Lower leg skin (tissue), 4 donors: ENCODE measurements around the gene ASCC1. TPM values are rescaled to one million over a fixed set of nuclear protein-coding genes. Genes with fewer than 3 reads are reported as not detected.

Experiments used
- DNase-seq, 2 donors: peaks; one replicate each; pipeline ENCODE4 v3.0.0-alpha.2; 2019; ENCODE audit warnings: low spot score in 2 of 2
- H3K4me3 ChIP-seq: fragments of 200-600 bp; sonication (generic); 2 replicates; pipeline ENCODE4 v1.5.1; 2017; ENCODE audit warnings: mild to moderate bottlenecking, low read depth; ENCODE audit not compliant: poor library complexity, severe bottlenecking
- POLR2A ChIP-seq, 2 donors: fragments of 450-650 bp; IDR thresholded peaks; one replicate each; pipeline ENCODE4 v1.6.1; 2016 to 2017; ENCODE audit warnings: antibody characterized with exemption in 2 of 2, mild to moderate bottlenecking in 1 of 2, moderate library complexity in 1 of 2
- WGBS, 2 donors: methylation state at CpG; one replicate each; pipeline ENCODE4 v1.1.5; 2018; 5-methylcytosine and 5-hydroxymethylcytosine counted together
- intact Hi-C: fragments of 100-400 bp; cut with DNase I; formaldehyde crosslinking; loops from one replicate; pipeline ENCODE4 v1.15.0; 2023; ENCODE audit warnings: low total_unique reads
- total RNA-seq, 4 donors: library from RNA; depleted of rRNA; stranded (reverse); fragments of >200 nt; gene quantifications; one replicate each; pipeline ENCODE4 v1.1.0, GENCODE V29; 2016
- TF ChIP-seq, protein P1 (sequence below), 3 donors: fragments of 450-650 bp; IDR thresholded peaks; one replicate each; pipeline ENCODE4 v1.5.1; 2016; ENCODE audit warnings: antibody characterized with exemption in 3 of 3, mild to moderate bottlenecking in 3 of 3, moderate library complexity in 2 of 3

ASCC1 gene
- total RNA-seq, 4 donors from 2014 or later, result 17.7 to 33.3 (median 23.1) TPM

DNA sequence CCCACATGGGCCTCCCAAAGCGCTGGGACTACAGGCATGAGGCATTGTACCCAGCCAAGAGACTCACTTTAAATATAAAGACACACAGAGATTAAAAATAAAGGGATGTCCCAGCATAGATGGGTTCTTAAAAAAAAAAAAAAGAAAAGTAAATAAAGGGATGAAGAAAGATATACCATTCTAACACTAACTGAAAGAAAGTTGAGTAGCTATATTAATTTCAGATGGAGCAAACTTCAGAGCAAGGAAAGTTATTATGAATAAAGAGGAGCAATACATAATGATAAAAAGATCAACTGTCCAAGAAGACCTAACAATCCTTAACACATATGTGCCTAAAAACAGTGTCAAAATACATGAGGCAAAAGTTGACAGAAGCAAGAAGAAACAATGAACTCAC is 94.7 kb downstream of the ASCC1 start:
- no peak overlapping the region for H3K4me3 ChIP-seq
- intact Hi-C loops, result no loop called here
- 96% methylated on average over 1 of the region's 1 CpG for WGBS, 2 donors
- DNase-seq, result no peak
- TF ChIP-seq, protein P1, sequence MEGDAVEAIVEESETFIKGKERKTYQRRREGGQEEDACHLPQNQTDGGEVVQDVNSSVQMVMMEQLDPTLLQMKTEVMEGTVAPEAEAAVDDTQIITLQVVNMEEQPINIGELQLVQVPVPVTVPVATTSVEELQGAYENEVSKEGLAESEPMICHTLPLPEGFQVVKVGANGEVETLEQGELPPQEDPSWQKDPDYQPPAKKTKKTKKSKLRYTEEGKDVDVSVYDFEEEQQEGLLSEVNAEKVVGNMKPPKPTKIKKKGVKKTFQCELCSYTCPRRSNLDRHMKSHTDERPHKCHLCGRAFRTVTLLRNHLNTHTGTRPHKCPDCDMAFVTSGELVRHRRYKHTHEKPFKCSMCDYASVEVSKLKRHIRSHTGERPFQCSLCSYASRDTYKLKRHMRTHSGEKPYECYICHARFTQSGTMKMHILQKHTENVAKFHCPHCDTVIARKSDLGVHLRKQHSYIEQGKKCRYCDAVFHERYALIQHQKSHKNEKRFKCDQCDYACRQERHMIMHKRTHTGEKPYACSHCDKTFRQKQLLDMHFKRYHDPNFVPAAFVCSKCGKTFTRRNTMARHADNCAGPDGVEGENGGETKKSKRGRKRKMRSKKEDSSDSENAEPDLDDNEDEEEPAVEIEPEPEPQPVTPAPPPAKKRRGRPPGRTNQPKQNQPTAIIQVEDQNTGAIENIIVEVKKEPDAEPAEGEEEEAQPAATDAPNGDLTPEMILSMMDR (IDR thresholded peaks at IDR 0.05), result no peak
- no peak for TF ChIP-seq POLR2A (IDR thresholded peaks at IDR 0.05)

- 94 to 95% methylated on average over 2 of the region's 2 CpGs for WGBS, 2 donors
- TF ChIP-seq POLR2A (IDR thresholded peaks at IDR 0.05), result no peak
- TF ChIP-seq, protein P1 (IDR thresholded peaks at IDR 0.05), result no peak
- intact Hi-C loops, result no loop called here
- H3K4me3 ChIP-seq, result no peak overlapping the region
- DNase-seq, result no peak
These were observed 99.7 kb downstream of the ASCC1 start for GRCh38 chr10:72116372-72116771.

GRCh38 chr10:72114706-72115450 is 101.2 kb downstream of the ASCC1 start:
- TF ChIP-seq, protein P1 (IDR thresholded peaks at IDR 0.05), result no peak
- no peak for TF ChIP-seq POLR2A (IDR thresholded peaks at IDR 0.05)
- intact Hi-C loops, result no loop called here
- 58 to 71% methylated on average over 2 of the region's 2 CpGs for WGBS, 2 donors
- DNase-seq, result no peak
- no peak overlapping the region for H3K4me3 ChIP-seq

- TF ChIP-seq, protein P1 (IDR thresholded peaks at IDR 0.05), result no peak
- TF ChIP-seq POLR2A (IDR thresholded peaks at IDR 0.05), result no peak
- 83 to 91% methylated on average over 11 of the region's 11 CpGs for WGBS, 2 donors
- no peak overlapping the region for H3K4me3 ChIP-seq
- DNase-seq, result no peak
- intact Hi-C loops, result no loop called here
These were observed 105.2 kb downstream of the ASCC1 start for GRCh38 chr10:72110673-72111401.

DNA sequence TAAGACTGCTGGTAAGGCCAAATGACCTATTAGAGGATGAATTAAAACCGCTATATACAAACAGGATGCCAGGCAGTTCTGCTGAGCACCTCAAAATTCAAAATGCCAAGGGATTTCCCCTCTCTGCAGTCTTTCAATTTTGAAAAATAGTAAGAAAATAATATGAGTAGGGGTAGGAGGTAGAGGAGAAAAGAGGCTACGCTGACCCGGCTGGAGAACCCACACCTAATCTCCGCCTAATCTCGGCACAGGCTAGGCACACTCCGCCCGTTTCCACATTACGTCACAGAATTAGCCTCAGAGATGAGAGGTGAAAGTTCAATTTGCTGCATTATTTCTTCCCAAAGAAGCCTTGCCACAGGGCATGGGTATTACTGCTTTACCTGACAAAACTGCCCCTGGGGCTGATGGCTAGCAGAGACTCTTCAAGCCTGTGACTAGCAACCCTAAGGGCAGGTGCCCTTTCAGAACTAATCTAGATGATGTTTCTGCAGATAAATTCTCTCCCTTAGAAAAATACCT is 106.4 kb downstream of the ASCC1 start:
- TF ChIP-seq, protein P1 (IDR thresholded peaks at IDR 0.05), result no peak
- no peak for TF ChIP-seq POLR2A (IDR thresholded peaks at IDR 0.05)
- H3K4me3 ChIP-seq, result no peak overlapping the region
- intact Hi-C loops, result no loop called here
- WGBS, 2 donors, result 82 to 90% methylated on average over 8 of the region's 8 CpGs
- DNase-seq, result no peak
